ENCODE data around the gene MACROD2.
A peak's percentile ranks its signal among the peaks of the same experiment; 100 is the strongest.

MACROD2 gene

DNA sequence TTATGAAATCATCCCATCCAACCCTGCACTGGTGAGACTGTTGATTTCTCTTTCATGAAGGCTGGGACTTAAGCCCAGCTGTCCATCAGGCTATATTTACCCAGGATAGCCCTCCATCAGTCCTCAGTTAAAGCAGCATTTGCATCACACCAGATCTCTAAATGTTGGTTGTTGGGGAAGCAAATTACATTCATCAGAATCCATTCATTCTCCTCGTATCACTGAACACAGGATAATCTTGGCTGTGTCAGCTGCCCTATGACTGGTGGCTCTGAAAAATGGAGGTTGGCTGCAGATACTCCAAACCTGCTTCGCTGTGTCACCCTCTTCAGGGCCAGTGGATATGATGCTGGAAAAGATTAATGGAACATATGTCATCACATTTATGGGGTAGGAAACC, 1859.6 kb downstream of the MACROD2 start:
- no peak for DNase-seq (ENCODE audit: low read depth)
- TF ChIP-seq, protein P1, sequence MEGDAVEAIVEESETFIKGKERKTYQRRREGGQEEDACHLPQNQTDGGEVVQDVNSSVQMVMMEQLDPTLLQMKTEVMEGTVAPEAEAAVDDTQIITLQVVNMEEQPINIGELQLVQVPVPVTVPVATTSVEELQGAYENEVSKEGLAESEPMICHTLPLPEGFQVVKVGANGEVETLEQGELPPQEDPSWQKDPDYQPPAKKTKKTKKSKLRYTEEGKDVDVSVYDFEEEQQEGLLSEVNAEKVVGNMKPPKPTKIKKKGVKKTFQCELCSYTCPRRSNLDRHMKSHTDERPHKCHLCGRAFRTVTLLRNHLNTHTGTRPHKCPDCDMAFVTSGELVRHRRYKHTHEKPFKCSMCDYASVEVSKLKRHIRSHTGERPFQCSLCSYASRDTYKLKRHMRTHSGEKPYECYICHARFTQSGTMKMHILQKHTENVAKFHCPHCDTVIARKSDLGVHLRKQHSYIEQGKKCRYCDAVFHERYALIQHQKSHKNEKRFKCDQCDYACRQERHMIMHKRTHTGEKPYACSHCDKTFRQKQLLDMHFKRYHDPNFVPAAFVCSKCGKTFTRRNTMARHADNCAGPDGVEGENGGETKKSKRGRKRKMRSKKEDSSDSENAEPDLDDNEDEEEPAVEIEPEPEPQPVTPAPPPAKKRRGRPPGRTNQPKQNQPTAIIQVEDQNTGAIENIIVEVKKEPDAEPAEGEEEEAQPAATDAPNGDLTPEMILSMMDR (IDR thresholded peaks at IDR 0.05; ENCODE audit: insufficient read depth, low read depth, low read length, missing control alignments): no peak

GRCh38 chr20:15857173-15857784, 1862.0 kb downstream of the MACROD2 start:
- DNase-seq (ENCODE audit: low read depth): peak; percentile 28
- TF ChIP-seq, protein P1 (IDR thresholded peaks at IDR 0.05; ENCODE audit: insufficient read depth, low read depth, low read length, missing control alignments): no peak
- H3K4me3 ChIP-seq (ENCODE audit: low read depth, low read length): no peak overlapping the region

More for the DNA sequence above, 1859.6 kb downstream of the MACROD2 start:
- no peak overlapping the region for H3K4me3 ChIP-seq (ENCODE audit: low read depth, low read length)

GRCh38 chr20:15859061-15859460, 1863.7 kb downstream of the MACROD2 start:
- TF ChIP-seq, protein P1 (IDR thresholded peaks at IDR 0.05; ENCODE audit: insufficient read depth, low read depth, low read length, missing control alignments): no peak
- no peak overlapping the region for H3K4me3 ChIP-seq (ENCODE audit: low read depth, low read length)
- DNase-seq (ENCODE audit: low read depth): no peak

- TF ChIP-seq, protein P1 (IDR thresholded peaks at IDR 0.05; ENCODE audit: insufficient read depth, low read depth, low read length, missing control alignments): no peak
- no peak for DNase-seq (ENCODE audit: low read depth)
- no peak overlapping the region for H3K4me3 ChIP-seq (ENCODE audit: low read depth, low read length)
Observed at GRCh38 chr20:15860850-15861249, 1865.5 kb downstream of the MACROD2 start.

DNA sequence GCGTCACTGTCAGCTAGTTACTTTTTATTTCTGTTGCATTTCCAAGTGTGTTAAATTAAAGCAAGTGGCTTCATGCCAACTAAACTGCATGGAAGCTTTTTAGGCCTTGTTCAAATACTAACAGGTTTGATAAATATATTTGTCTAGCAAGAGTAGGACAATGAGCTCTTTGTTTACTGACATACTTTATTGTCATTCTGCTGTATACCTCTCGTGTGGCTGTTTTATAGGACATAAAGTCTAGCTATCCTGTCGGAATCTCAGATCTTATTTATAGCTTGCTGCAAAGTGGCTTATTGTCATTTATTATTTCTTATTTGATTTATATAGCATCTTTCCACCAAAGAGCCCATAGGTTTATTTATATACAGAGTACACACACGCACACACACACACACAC, 1866.9 kb downstream of the MACROD2 start:
- DNase-seq (ENCODE audit: low read depth): no peak

GRCh38 chr20:15863735-15864134, 1868.4 kb downstream of the MACROD2 start:
- DNase-seq (ENCODE audit: low read depth): no peak
- TF ChIP-seq, protein P1 (IDR thresholded peaks at IDR 0.05; ENCODE audit: insufficient read depth, low read depth, low read length, missing control alignments): no peak
- H3K4me3 ChIP-seq (ENCODE audit: low read depth, low read length): no peak overlapping the region

More for the DNA sequence above, 1866.9 kb downstream of the MACROD2 start:
- no peak overlapping the region for H3K4me3 ChIP-seq (ENCODE audit: low read depth, low read length)
- TF ChIP-seq, protein P1 (IDR thresholded peaks at IDR 0.05; ENCODE audit: insufficient read depth, low read depth, low read length, missing control alignments): no peak

DNA sequence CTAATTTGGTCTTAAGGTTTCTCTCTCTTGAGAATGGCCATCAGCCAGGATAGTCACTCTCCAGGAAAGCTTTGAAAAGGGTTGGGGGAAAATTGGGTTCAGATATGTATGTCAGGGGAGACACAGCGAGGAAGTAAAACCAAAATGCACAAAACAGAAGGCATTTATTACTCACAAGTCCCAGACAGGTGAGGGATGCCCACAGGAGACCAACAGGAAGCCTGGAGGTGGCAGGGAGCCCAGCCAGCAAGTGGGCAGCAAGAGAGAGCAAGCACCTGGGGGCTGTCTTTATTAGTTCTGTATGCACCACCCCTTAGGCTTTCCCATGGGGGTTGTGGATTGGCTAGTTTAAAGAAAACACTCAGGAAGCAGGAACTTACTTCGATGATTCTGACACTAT, 1870.2 kb downstream of the MACROD2 start:
- H3K4me3 ChIP-seq (ENCODE audit: low read depth, low read length): no peak overlapping the region
- TF ChIP-seq, protein P1 (IDR thresholded peaks at IDR 0.05; ENCODE audit: insufficient read depth, low read depth, low read length, missing control alignments): no peak
- DNase-seq (ENCODE audit: low read depth): no peak
